Mesothelial cell of epicardium (in vitro differentiated cells): ENCODE data around the gene KIRREL1. TPM values are rescaled to one million over a fixed set of nuclear protein-coding genes. Genes with fewer than 3 reads are reported as not detected.

ENCODE experiments used
- DNase-seq, 2 experiments: peaks; one replicate each; pipeline ENCODE4 v3.0.0; 2021; ENCODE audit warnings: low spot score in 2 of 2; ENCODE audit not compliant: unreplicated experiment in 2 of 2
- H3K27ac Mint-ChIP-seq: 2 replicates; pipeline ENCODE4 v1.8.0; 2021; ENCODE audit warnings: mixed read lengths
- H3K27me3 Mint-ChIP-seq: 2 replicates; pipeline ENCODE4 v1.8.0; 2021; ENCODE audit warnings: low read depth, mixed read lengths
- H3K36me3 Mint-ChIP-seq: 2 replicates; pipeline ENCODE4 v1.8.0; 2021; ENCODE audit warnings: mixed read lengths
- H3K4me1 Mint-ChIP-seq: 2 replicates; pipeline ENCODE4 v1.8.0; 2021; ENCODE audit warnings: mixed read lengths
- H3K4me3 Mint-ChIP-seq: 2 replicates; pipeline ENCODE4 v1.8.0; 2021; ENCODE audit warnings: mild to moderate bottlenecking, moderate library complexity, mixed read lengths
- H3K9me3 Mint-ChIP-seq: 2 replicates; pipeline ENCODE4 v1.8.0; 2021; ENCODE audit warnings: mixed read lengths
- total RNA-seq: library from RNA; stranded (reverse); gene quantifications from 3 replicates; pipeline ENCODE4 v1.2.1, GENCODE V29; 2021
- TF ChIP-seq, protein P1 (sequence below): fragments of 200-600 bp; sonication (generic); IDR thresholded peaks from one replicate; pipeline ENCODE4 v1.5.0; 2021; ENCODE audit warnings: antibody characterized with exemption; ENCODE audit not compliant: unreplicated experiment

KIRREL1 gene
- total RNA-seq, 1 donor from 2014 or later, result 178 TPM

DNA sequence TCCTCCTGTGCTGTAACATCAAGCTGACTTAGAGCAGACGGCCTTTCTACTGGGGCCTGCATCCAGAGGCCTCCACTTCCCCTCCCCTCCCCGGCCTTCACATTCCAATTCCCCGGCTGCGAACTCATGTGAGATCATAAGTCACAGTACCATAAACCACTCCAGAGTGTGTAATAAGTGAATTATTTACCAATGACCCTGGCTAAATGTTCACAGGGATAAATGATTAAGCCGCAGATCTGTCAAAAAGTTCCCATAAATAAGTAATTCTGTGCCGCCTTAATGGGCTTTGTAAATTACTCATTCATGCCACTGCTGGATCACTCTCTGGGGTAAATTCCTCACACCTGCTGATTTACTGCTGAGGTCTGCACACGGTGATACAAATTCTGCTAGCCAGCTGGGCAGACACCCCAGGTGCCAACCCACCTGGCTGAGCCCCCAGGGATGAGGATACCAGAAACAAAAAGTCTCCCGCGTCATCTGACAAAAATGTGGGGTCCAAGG is 27.4 kb upstream of the KIRREL1 start:
- Mint-ChIP-seq H3K27me3 (peaks cover 14% of the 10 kb centered on the region), H3K36me3 (no peaks in the 10 kb centered on the region), H3K4me1 (peaks cover 42% of the 10 kb centered on the region), H3K27ac (peak overlapping the region; percentile 68), H3K4me3 (no peak overlapping the region), H3K9me3 (no peaks in the 10 kb centered on the region)
- TF ChIP-seq, protein P1, sequence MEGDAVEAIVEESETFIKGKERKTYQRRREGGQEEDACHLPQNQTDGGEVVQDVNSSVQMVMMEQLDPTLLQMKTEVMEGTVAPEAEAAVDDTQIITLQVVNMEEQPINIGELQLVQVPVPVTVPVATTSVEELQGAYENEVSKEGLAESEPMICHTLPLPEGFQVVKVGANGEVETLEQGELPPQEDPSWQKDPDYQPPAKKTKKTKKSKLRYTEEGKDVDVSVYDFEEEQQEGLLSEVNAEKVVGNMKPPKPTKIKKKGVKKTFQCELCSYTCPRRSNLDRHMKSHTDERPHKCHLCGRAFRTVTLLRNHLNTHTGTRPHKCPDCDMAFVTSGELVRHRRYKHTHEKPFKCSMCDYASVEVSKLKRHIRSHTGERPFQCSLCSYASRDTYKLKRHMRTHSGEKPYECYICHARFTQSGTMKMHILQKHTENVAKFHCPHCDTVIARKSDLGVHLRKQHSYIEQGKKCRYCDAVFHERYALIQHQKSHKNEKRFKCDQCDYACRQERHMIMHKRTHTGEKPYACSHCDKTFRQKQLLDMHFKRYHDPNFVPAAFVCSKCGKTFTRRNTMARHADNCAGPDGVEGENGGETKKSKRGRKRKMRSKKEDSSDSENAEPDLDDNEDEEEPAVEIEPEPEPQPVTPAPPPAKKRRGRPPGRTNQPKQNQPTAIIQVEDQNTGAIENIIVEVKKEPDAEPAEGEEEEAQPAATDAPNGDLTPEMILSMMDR, result no peak
- peak in 1 of 2 experiments; percentile 51 for DNase-seq

DNA sequence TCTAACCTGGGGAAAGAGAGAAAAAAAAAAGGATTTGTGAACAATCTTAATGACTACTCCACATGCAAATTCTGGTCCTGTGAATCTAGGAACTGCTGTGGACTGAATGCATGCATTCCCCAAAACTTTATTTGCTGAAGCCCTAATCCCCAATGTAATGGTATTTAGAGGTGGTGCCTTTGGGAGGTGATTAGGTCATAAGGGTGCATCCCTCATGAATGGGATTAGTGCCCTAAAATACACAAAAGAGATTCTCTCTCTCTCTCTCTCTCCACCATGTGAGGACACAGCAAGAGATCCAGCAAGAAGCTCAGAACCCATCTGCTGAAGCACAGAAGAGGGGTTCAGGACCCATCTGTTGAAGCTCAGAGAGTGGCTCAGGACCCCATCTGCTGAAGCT is 26.2 kb upstream of the KIRREL1 start:
- TF ChIP-seq, protein P1, result no peak
- H3K9me3 Mint-ChIP-seq, result peaks cover 4% of the 10 kb centered on the region
- peaks cover 4% of the 10 kb centered on the region for H3K27me3 Mint-ChIP-seq

DNA sequence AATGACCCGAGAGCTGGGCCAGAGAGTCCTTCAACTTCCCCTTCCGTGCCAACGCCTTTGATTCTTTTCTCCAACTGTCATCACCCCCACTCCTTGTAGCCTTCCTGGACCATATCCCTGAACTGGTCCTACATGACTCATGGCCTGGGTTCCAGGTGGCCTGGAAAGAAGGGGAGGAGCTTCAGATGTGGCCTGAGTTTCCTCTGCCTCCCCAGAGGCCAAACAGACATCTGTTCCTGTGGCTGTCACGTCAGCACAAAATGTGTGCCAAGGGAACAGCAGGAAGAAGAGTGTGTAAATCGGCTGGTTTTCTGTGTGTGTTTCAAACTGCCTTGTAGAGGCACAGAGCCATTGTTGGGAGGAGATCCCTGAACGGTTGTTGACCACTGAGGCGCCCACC is 24.9 kb upstream of the KIRREL1 start:
- Mint-ChIP-seq H3K27ac (no peak overlapping the region), H3K27me3 (no peaks in the 10 kb centered on the region), H3K4me1 (peaks cover 36% of the 10 kb centered on the region), H3K36me3 (no peaks in the 10 kb centered on the region), H3K9me3 (peaks cover 8% of the 10 kb centered on the region), H3K4me3 (no peak overlapping the region)
- DNase-seq, result no peak
- TF ChIP-seq, protein P1, result no peak

More for the DNA sequence above, 26.2 kb upstream of the KIRREL1 start:
- DNase-seq, result no peak
- H3K4me3 Mint-ChIP-seq, result no peak overlapping the region
- no peaks in the 10 kb centered on the region for H3K36me3 Mint-ChIP-seq
- no peak overlapping the region for H3K27ac Mint-ChIP-seq
- peaks cover 40% of the 10 kb centered on the region for H3K4me1 Mint-ChIP-seq

DNA sequence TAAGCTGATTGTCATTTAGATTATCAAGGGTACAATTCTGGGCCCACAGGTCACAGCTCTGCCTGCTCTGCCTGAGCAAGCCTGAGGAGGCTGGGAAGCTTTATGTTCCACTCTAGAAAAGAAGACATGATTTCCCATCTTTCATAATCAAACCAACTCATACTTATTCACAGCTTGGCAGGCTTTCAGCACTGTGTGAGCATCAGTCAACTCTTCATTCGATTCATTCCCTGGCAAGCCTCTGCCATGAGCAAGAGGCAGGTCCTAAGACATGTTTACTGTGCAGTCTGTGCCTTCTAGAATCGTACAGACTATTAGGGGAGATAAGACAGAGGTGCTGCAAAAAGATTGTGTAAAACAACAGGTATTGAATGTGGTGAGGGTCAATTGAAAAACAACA is 24.5 kb upstream of the KIRREL1 start:
- Mint-ChIP-seq H3K36me3 (no peaks in the 10 kb centered on the region), H3K27me3 (no peaks in the 10 kb centered on the region), H3K4me3 (no peak overlapping the region), H3K27ac (no peak overlapping the region), H3K9me3 (peaks cover 8% of the 10 kb centered on the region), H3K4me1 (peaks cover 32% of the 10 kb centered on the region)
- no peak for DNase-seq
- TF ChIP-seq, protein P1, result no peak

DNA sequence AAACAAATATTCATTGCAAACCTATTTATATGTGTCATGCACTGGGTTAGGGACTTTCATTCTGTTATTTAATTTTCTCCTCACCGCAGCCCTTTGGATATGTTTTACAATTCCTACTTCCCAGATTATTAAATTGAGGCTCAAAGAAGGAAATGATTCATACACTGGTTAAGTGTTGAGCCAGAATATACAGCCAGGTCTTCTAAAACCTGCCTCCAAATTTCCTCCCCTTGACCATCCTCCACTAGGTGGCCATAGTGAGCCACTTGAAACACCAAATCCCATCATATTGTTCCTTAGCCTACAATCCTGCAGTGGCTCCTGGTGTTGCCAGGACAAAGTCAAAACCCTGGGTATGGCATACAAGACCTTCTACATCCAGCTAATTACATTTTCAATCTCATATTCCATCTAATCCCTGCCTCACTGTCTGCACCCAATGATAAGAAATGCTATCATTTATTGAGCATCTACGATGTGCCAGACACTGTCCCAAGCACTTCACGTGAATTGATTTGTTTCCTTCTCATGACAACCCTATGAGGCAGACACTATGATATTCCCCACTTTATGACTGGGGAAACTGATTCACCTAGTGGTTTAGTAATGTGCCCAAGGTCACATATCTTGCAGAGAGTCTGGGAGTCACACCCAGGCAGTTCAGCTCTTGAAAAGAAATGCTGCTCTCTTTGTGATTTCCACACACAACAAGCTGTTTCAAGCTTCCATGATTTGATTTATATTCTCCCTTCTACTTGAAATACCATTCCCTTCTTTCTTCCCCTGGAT is 23.6 kb upstream of the KIRREL1 start:
- no peaks in the 10 kb centered on the region for H3K27me3 Mint-ChIP-seq
- H3K36me3 Mint-ChIP-seq, result no peaks in the 10 kb centered on the region
- DNase-seq, result no peak
- H3K4me3 Mint-ChIP-seq, result no peak overlapping the region
- peaks cover 8% of the 10 kb centered on the region for H3K9me3 Mint-ChIP-seq
- TF ChIP-seq, protein P1, result peak; percentile 80
- H3K4me1 Mint-ChIP-seq, result peaks cover 26% of the 10 kb centered on the region
- H3K27ac Mint-ChIP-seq, result no peak overlapping the region
